H9 (cell line): ENCODE data around the gene ASCC3. TPM values are rescaled to one million over a fixed set of nuclear protein-coding genes. Genes with fewer than 3 reads are reported as not detected.

Experiments
- DNase-seq: peaks from one replicate; pipeline ENCODE4 v3.0.0-alpha.2; 2017
- H2AFZ ChIP-seq: one replicate; pipeline ENCODE4 v1.6.1; 2013; ENCODE audit warnings: mild to moderate bottlenecking, low read length, control low read depth, moderate library complexity
- H2AK5ac ChIP-seq: 2 replicates; pipeline ENCODE4 v1.6.1; 2013; ENCODE audit warnings: low read length, control low read depth, mixed read lengths; ENCODE audit not compliant: insufficient read length
- H2BK120ac ChIP-seq: one replicate; pipeline ENCODE4 v1.6.1; 2013; ENCODE audit warnings: low read depth, mild to moderate bottlenecking, low read length, control low read depth, inconsistent platforms; ENCODE audit not compliant: poor library complexity, severe bottlenecking
- H2BK12ac ChIP-seq: 2 replicates; pipeline ENCODE4 v1.6.1; 2013; ENCODE audit warnings: low read length, control low read depth, mixed read lengths, low read depth; ENCODE audit not compliant: insufficient read length
- H2BK15ac ChIP-seq: 2 replicates; pipeline ENCODE4 v1.6.1; 2013; ENCODE audit warnings: low read depth, low read length, control low read depth
- H2BK20ac ChIP-seq: one replicate; pipeline ENCODE4 v1.6.1; 2013; ENCODE audit warnings: low read depth, mild to moderate bottlenecking, low read length, control low read depth, inconsistent platforms; ENCODE audit not compliant: poor library complexity, severe bottlenecking
- H2BK5ac ChIP-seq: 2 replicates; pipeline ENCODE4 v1.6.1; 2013; ENCODE audit warnings: low read length, control low read depth, mixed read lengths; ENCODE audit not compliant: insufficient read length
- H3K14ac ChIP-seq: 2 replicates; pipeline ENCODE4 v1.6.1; 2013; ENCODE audit warnings: low read length, control low read depth; ENCODE audit not compliant: insufficient read depth
- H3K18ac ChIP-seq: 2 replicates; pipeline ENCODE4 v1.6.1; 2013; ENCODE audit warnings: low read depth, mild to moderate bottlenecking, mixed read lengths, low read length, control low read depth; ENCODE audit not compliant: insufficient read length
- H3K23ac ChIP-seq: 2 replicates; pipeline ENCODE4 v1.6.1; 2013; ENCODE audit warnings: low read length, control low read depth, mixed read lengths, low read depth; ENCODE audit not compliant: insufficient read length
- H3K23me2 ChIP-seq: 2 replicates; pipeline ENCODE4 v1.6.1; 2013; ENCODE audit warnings: low read depth, mild to moderate bottlenecking, mixed read lengths, low read length, control low read depth; ENCODE audit not compliant: insufficient read length, poor library complexity, severe bottlenecking
- H3K27ac ChIP-seq: 2 replicates; pipeline ENCODE4 v1.5.1; 2013; ENCODE audit warnings: low read length, control low read depth, mixed read lengths, low read depth; ENCODE audit not compliant: insufficient read length
- H3K27me3 ChIP-seq: 2 replicates; pipeline ENCODE4 v1.6.1; 2013; ENCODE audit warnings: low read length, control low read depth, inconsistent platforms; ENCODE audit not compliant: insufficient read depth
- H3K4ac ChIP-seq: 2 replicates; pipeline ENCODE4 v1.6.1; 2013; ENCODE audit warnings: low read depth, mild to moderate bottlenecking, control low read depth, inconsistent platforms, low read length, moderate library complexity
- H3K4me1 ChIP-seq: 2 replicates; pipeline ENCODE4 v1.6.1; 2013; ENCODE audit warnings: low read length, control low read depth, inconsistent platforms; ENCODE audit not compliant: insufficient read depth
- H3K4me2 ChIP-seq: 2 replicates; pipeline ENCODE4 v1.6.1; 2013; ENCODE audit warnings: low read length, control low read depth, mixed read lengths; ENCODE audit not compliant: insufficient read length, insufficient read depth
- H3K56ac ChIP-seq: 2 replicates; pipeline ENCODE4 v1.6.1; 2013; ENCODE audit warnings: low read depth, mild to moderate bottlenecking, mixed read lengths, low read length, control low read depth; ENCODE audit not compliant: insufficient read length
- H3K79me1 ChIP-seq: 2 replicates; pipeline ENCODE4 v1.6.1; 2013; ENCODE audit warnings: low read depth, mild to moderate bottlenecking, moderate library complexity, low read length, control low read depth, inconsistent platforms; ENCODE audit not compliant: insufficient read depth, poor library complexity, severe bottlenecking
- H3K79me2 ChIP-seq: 2 replicates; pipeline ENCODE4 v1.6.1; 2013; ENCODE audit warnings: low read length, control low read depth, inconsistent platforms; ENCODE audit not compliant: insufficient read depth
- H3K9ac ChIP-seq: 2 replicates; pipeline ENCODE4 v1.6.1; 2013; ENCODE audit warnings: low read length, control low read depth, mixed read lengths; ENCODE audit not compliant: insufficient read length; ENCODE audit errors: extremely low read depth
- H3K9me3 ChIP-seq: one replicate; pipeline ENCODE4 v1.6.1; 2013; ENCODE audit warnings: low read depth, low read length, inconsistent platforms; ENCODE audit not compliant: control insufficient read depth
- H3T11ph ChIP-seq: one replicate; pipeline ENCODE4 v1.6.1; 2013; ENCODE audit warnings: mild to moderate bottlenecking, low read length, control low read depth, inconsistent platforms
- H4K20me1 ChIP-seq: one replicate; pipeline ENCODE4 v1.6.1; 2013; ENCODE audit not compliant: control insufficient read depth, insufficient read length, insufficient read depth
- H4K5ac ChIP-seq: 2 replicates; pipeline ENCODE4 v1.6.1; 2013; ENCODE audit warnings: low read depth, mild to moderate bottlenecking, mixed read lengths, low read length, control low read depth; ENCODE audit not compliant: insufficient read length
- H4K8ac ChIP-seq: replicated peaks from 2 replicates; pipeline ENCODE4 v1.6.1; 2013; ENCODE audit warnings: low read length, control low read depth, mixed read lengths, low read depth; ENCODE audit not compliant: insufficient read length
- H4K91ac ChIP-seq: 2 replicates; pipeline ENCODE4 v1.6.1; 2013; ENCODE audit warnings: low read depth, mild to moderate bottlenecking, moderate library complexity, mixed read lengths, low read length, control low read depth; ENCODE audit not compliant: insufficient read length
- H3K27ac Mint-ChIP-seq, 3 experiments: 2 replicates in 2 of 3; 3 replicates in 1 of 3; pipeline ENCODE4 v1.8.0; 2020 to 2021; ENCODE audit warnings: mixed read lengths in 3 of 3, mild to moderate bottlenecking in 1 of 3, moderate library complexity in 1 of 3
- H3K27me3 Mint-ChIP-seq: 2 replicates; pipeline ENCODE4 v1.8.0; 2021; ENCODE audit warnings: low read depth, mild to moderate bottlenecking, moderate library complexity, mixed read lengths
- H3K36me3 Mint-ChIP-seq, 3 experiments: 2 replicates in 2 of 3; 3 replicates in 1 of 3; pipeline ENCODE4 v1.8.0; 2020 to 2021; ENCODE audit warnings: low read depth in 3 of 3, mixed read lengths in 3 of 3; ENCODE audit not compliant: insufficient read depth in 1 of 3
- H3K4me1 Mint-ChIP-seq, 2 experiments: 2 replicates each; pipeline ENCODE4 v1.8.0; 2020; ENCODE audit warnings: mixed read lengths in 2 of 2
- H3K4me3 Mint-ChIP-seq, 2 experiments: 2 replicates in 1 of 2; 3 replicates in 1 of 2; pipeline ENCODE4 v1.8.0; 2020 to 2021; ENCODE audit warnings: mild to moderate bottlenecking in 2 of 2, mixed read lengths in 2 of 2, moderate library complexity in 1 of 2
- H3K9me3 Mint-ChIP-seq, 2 experiments: 2 replicates in 1 of 2; 3 replicates in 1 of 2; pipeline ENCODE4 v1.8.0; 2020; ENCODE audit warnings: mild to moderate bottlenecking in 2 of 2, mixed read lengths in 2 of 2, moderate library complexity in 1 of 2
- WGBS: extraction: QIAGEN DNeasy Blood & Tissue Kit; methylation state at CpG from one replicate; pipeline ENCODE4 v1.1.7; 2013; ENCODE audit warnings: missing lambda C conversion rate, low lambda C conversion rate, mixed read lengths; ENCODE audit not compliant: insufficient read length; ENCODE audit errors: extremely low coverage; 5-methylcytosine and 5-hydroxymethylcytosine counted together
- total RNA-seq: library from RNA; stranded (reverse); gene quantifications from 2 replicates; pipeline ENCODE4 v1.2.1, GENCODE V29; 2021
- TF ChIP-seq, protein P1 (sequence below): fragments of 200-600 bp; sonication (generic); conservative IDR thresholded peaks from 3 replicates; pipeline ENCODE4 v1.8.0; 2021; ENCODE audit warnings: antibody characterized with exemption, mild to moderate bottlenecking

ASCC3 gene
- total RNA-seq, 1 experiment from 2014 or later = 63.8 TPM

DNA sequence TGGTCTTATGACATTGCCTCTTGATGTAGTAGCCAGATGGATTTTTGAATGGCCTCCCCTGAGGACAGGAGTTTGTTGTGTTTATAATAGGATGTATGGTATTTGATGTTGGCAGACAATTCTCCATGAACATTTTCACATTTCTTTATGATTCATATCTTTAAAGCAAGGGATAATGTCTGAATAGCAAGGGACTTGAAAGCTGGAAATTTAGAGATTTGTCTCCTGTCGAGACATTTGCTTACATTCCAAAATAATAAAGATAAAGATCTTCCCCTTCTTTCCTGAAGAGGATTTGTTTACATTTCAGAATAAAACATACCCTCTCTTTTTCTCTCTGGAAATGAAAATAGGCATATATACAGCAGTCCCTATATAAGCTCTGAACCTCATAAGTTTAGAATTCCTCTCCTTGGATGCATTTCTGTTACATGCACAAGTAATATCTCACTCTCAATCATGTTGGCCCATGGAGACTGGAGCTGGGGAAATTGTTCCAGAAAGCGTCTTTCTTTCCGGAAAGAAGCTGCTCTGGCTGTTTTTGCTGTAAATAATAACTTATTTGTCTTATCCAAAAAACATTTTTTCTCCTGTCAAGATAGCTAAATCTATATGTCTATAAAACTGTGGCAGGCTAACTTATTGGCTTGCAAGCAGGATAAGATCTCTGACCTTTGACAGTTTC, 42.5 kb upstream of the ASCC3 start:
- Histone ChIP-seq H3K56ac (no peak overlapping the region), H2BK5ac (no peak overlapping the region), H3K23me2 (no peaks in the 10 kb centered on the region), H3K4ac (no peak overlapping the region), H3K27ac (no peak overlapping the region), H3K9ac (no peak overlapping the region), H3K27me3 (no peaks in the 10 kb centered on the region), H4K5ac (no peak overlapping the region), H3K4me1 (peaks cover 2% of the 10 kb centered on the region; the same call in 1 of the 2 replicates), H2BK20ac (no peak overlapping the region), H2AK5ac (no peak overlapping the region), H2AFZ (no peak overlapping the region), H3K14ac (no peak overlapping the region), H3K4me2 (no peak overlapping the region), H3K18ac (no peak overlapping the region), H2BK120ac (no peak overlapping the region), H3K23ac (no peak overlapping the region), H4K91ac (no peak overlapping the region), H4K20me1 (no peaks in the 10 kb centered on the region), H3K9me3 (no peaks in the 10 kb centered on the region), H3K79me1 (no peaks in the 10 kb centered on the region), H3T11ph (no peak overlapping the region), H2BK15ac (no peak overlapping the region), H4K8ac (no peak overlapping the region), H3K79me2 (no peaks in the 10 kb centered on the region), H2BK12ac (no peak overlapping the region)
- no peak for DNase-seq
- WGBS = no CpG with 5 or more reads among the region's 3 CpGs
- Mint-ChIP-seq H3K36me3 (no peaks in the 10 kb centered on the region; a peak in 1 of 7 replicates), H3K9me3 (no peaks in the 10 kb centered on the region), H3K27me3 (no peaks in the 10 kb centered on the region), H3K27ac (no peak overlapping the region; a peak in 1 of 7 replicates), H3K4me3 (no peak overlapping the region), H3K4me1 (peaks cover 0 to 3% of the 10 kb centered on the region in 2 experiments; a peak in 1 of 4 replicates)
- TF ChIP-seq, protein P1, sequence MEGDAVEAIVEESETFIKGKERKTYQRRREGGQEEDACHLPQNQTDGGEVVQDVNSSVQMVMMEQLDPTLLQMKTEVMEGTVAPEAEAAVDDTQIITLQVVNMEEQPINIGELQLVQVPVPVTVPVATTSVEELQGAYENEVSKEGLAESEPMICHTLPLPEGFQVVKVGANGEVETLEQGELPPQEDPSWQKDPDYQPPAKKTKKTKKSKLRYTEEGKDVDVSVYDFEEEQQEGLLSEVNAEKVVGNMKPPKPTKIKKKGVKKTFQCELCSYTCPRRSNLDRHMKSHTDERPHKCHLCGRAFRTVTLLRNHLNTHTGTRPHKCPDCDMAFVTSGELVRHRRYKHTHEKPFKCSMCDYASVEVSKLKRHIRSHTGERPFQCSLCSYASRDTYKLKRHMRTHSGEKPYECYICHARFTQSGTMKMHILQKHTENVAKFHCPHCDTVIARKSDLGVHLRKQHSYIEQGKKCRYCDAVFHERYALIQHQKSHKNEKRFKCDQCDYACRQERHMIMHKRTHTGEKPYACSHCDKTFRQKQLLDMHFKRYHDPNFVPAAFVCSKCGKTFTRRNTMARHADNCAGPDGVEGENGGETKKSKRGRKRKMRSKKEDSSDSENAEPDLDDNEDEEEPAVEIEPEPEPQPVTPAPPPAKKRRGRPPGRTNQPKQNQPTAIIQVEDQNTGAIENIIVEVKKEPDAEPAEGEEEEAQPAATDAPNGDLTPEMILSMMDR = no peak
